ENCODE results near the gene SMAD3.

DNA sequence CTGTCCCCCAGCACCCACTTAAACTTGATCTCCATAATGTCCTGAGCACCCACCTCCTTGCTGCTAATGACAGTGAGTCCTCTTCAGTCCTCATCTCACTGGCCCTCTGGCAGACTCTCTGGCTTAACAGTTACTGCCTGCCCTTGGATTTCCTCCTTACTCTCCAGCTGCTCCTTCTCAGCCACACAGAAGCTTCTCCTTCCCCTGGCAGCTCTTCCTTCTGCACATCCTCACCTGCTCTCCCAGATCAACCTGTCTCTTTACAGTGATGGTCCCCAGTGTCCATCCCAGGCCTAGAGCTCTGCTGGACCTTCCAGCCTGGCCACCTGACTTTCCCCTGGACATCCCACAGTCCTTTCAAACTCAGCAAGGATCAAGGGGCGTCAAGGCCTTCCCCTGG is 47.4 kb upstream of the SMAD3 start:
- TF ChIP-seq KDM1A (IDR thresholded peaks at IDR 0.05; ENCODE audit: borderline replicate concordance) (no peak), NR2F1 (conservative IDR thresholded peaks at IDR 0.05) (no peak), TAF1 (IDR thresholded peaks at IDR 0.05; ENCODE audit: borderline replicate concordance, low read depth, low read length) (no peak), YY1 (IDR thresholded peaks at IDR 0.05; ENCODE audit: low read depth, low read length) (no peak), PKNOX1 (IDR thresholded peaks at IDR 0.05) (no peak), IRF3 (IDR thresholded peaks at IDR 0.05) (no peak), SIN3A (IDR thresholded peaks at IDR 0.05; ENCODE audit: low read depth, low read length) (no peak), POLR2AphosphoS5 (IDR thresholded peaks at IDR 0.05; ENCODE audit: low read length) (no peak)
- TF ChIP-seq, protein P1, sequence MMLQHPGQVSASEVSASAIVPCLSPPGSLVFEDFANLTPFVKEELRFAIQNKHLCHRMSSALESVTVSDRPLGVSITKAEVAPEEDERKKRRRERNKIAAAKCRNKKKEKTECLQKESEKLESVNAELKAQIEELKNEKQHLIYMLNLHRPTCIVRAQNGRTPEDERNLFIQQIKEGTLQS (IDR thresholded peaks at IDR 0.05; ENCODE audit: borderline replicate concordance, extremely low read depth, low read depth, low read length): no peak
- TF ChIP-seq, protein P2, sequence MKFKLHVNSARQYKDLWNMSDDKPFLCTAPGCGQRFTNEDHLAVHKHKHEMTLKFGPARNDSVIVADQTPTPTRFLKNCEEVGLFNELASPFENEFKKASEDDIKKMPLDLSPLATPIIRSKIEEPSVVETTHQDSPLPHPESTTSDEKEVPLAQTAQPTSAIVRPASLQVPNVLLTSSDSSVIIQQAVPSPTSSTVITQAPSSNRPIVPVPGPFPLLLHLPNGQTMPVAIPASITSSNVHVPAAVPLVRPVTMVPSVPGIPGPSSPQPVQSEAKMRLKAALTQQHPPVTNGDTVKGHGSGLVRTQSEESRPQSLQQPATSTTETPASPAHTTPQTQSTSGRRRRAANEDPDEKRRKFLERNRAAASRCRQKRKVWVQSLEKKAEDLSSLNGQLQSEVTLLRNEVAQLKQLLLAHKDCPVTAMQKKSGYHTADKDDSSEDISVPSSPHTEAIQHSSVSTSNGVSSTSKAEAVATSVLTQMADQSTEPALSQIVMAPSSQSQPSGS (IDR thresholded peaks at IDR 0.05; ENCODE audit: low read length): no peak
